ENCODE measurements around the gene TDRD1.
"Not testable (repeated sequence)": the region's sequence is repeated elsewhere in the genome, so short reads cannot be mapped to it uniquely, and the experiment has no call there.

The TDRD1 gene

GRCh38 chr10:114179148-114179547 is at the start of gene TDRD1:
Gene TDRD1, plus strand, starts transcription at chr10:114179353. Its CDS starts 8,479 bp downstream, at chr10:114187832.
- DNase-seq, result no peak

GRCh38 chr10:114131094-114131493 is 48.1 kb upstream of the TDRD1 start:
- DNase-seq, result no peak

GRCh38 chr10:114135476-114135875 is 43.7 kb upstream of the TDRD1 start:
- DNase-seq, result no peak

GRCh38 chr10:114138581-114138980 is 40.6 kb upstream of the TDRD1 start:
- DNase-seq, result no peak

- no peak for DNase-seq
Measured at GRCh38 chr10:114140036-114140435, 39.1 kb upstream of the TDRD1 start.

- DNase-seq, result not testable (repeated sequence)
Measured at GRCh38 chr10:114140827-114141226, 38.3 kb upstream of the TDRD1 start.

GRCh38 chr10:114142018-114142417 is 37.1 kb upstream of the TDRD1 start:
- no peak for DNase-seq

- DNase-seq, result no peak
Measured at GRCh38 chr10:114143160-114143559, 36.0 kb upstream of the TDRD1 start.

GRCh38 chr10:114149476-114149875 is 29.7 kb upstream of the TDRD1 start:
- DNase-seq, result not testable (repeated sequence)

- no peak for DNase-seq
Measured at GRCh38 chr10:114151486-114151885, 27.7 kb upstream of the TDRD1 start.

- DNase-seq, result no peak
Measured at GRCh38 chr10:114151892-114152291, 27.3 kb upstream of the TDRD1 start.

- DNase-seq, result no peak
Measured at GRCh38 chr10:114157912-114158311, 21.2 kb upstream of the TDRD1 start.

GRCh38 chr10:114163062-114163461 is 16.1 kb upstream of the TDRD1 start:
- DNase-seq, result no peak

GRCh38 chr10:114166043-114166442 is 13.1 kb upstream of the TDRD1 start:
- no peak for DNase-seq

GRCh38 chr10:114166494-114166893 is 12.7 kb upstream of the TDRD1 start:
- no peak for DNase-seq

- DNase-seq, result no peak
Measured at GRCh38 chr10:114167985-114168384, 11.2 kb upstream of the TDRD1 start.

- DNase-seq, result no peak
Measured at GRCh38 chr10:114168450-114169009, 10.6 kb upstream of the TDRD1 start.

- DNase-seq, result no peak
Measured at GRCh38 chr10:114172216-114172615, 6.9 kb upstream of the TDRD1 start.

- DNase-seq, result peak; percentile 29
Measured at GRCh38 chr10:114172776-114173602, 6.2 kb upstream of the TDRD1 start.

GRCh38 chr10:114173603-114173920 is 5.6 kb upstream of the TDRD1 start:
- DNase-seq, result peak; percentile 6

GRCh38 chr10:114173921-114174694 is 5.0 kb upstream of the TDRD1 start, which contains the start of gene CCDC186:
Gene CCDC186, minus strand, starts transcription at chr10:114174203. Its CDS starts 10,935 bp downstream, at chr10:114163268.
- peak; percentile 65 for DNase-seq

- DNase-seq, result peak; percentile 14
Measured at GRCh38 chr10:114174695-114175188, 4.4 kb upstream of the TDRD1 start.

GRCh38 chr10:114175667-114176066 is 3.5 kb upstream of the TDRD1 start:
- DNase-seq, result no peak

GRCh38 chr10:114176511-114176910 is 2.6 kb upstream of the TDRD1 start:
- DNase-seq, result no peak

Data from DMS79 treated with DMSO at 0.1 percent for 48 hours (cell line).